ENCODE data around the gene XYLT2. TPM values are rescaled to one million over a fixed set of nuclear protein-coding genes. Genes with fewer than 3 reads are reported as not detected.

The XYLT2 gene
- total RNA-seq, 3 donors from 2014 or later: 13.6 to 27.5 (median 24.4) TPM

DNA sequence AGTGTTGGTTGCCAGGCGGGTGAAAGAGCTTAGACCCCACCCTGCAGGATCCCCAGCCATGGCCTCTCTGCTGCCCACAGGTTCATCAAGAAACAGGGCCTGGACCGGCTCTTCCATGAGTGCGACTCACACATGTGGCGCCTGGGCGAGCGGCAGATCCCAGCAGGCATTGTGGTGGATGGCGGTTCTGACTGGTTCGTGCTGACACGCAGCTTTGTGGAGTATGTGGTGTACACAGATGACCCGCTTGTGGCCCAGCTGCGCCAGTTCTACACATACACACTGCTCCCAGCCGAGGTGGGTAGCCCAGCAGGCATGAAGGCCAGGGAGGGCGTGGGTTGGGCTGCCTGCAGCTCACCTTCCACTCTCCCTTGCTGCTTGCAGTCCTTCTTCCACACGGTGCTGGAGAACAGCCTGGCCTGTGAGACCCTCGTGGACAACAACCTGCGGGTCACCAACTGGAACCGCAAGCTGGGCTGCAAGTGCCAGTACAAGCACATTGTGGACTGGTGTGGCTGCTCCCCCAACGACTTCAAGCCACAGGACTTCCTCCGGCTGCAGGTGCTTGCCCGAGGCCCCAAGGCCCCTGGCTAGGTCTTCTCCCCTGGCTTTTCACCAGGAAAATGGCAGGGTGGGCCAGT, 9.9 kb downstream of the XYLT2 start:
- H3K27ac ChIP-seq: no peak overlapping the region
- peaks cover 5% of the 10 kb centered on the region for H3K36me3 ChIP-seq
- no peaks in the 10 kb centered on the region for H3K9me3 ChIP-seq
- DNase-seq (ENCODE audit: low spot score in 2 of 2): no peak
- no peaks in the 10 kb centered on the region for H3K27me3 ChIP-seq
- intact Hi-C loops (cut with DNase I; ENCODE audit: low total_unique reads): no loop called here
- TF ChIP-seq, protein P1, sequence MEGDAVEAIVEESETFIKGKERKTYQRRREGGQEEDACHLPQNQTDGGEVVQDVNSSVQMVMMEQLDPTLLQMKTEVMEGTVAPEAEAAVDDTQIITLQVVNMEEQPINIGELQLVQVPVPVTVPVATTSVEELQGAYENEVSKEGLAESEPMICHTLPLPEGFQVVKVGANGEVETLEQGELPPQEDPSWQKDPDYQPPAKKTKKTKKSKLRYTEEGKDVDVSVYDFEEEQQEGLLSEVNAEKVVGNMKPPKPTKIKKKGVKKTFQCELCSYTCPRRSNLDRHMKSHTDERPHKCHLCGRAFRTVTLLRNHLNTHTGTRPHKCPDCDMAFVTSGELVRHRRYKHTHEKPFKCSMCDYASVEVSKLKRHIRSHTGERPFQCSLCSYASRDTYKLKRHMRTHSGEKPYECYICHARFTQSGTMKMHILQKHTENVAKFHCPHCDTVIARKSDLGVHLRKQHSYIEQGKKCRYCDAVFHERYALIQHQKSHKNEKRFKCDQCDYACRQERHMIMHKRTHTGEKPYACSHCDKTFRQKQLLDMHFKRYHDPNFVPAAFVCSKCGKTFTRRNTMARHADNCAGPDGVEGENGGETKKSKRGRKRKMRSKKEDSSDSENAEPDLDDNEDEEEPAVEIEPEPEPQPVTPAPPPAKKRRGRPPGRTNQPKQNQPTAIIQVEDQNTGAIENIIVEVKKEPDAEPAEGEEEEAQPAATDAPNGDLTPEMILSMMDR (IDR thresholded peaks at IDR 0.05): no peak
- TF ChIP-seq POLR2A (IDR thresholded peaks at IDR 0.05) (no peak), POLR2AphosphoS5 (IDR thresholded peaks at IDR 0.05) (no peak)
- H3K4me1 ChIP-seq: no peaks in the 10 kb centered on the region
- no peak overlapping the region for H3K4me3 ChIP-seq

DNA sequence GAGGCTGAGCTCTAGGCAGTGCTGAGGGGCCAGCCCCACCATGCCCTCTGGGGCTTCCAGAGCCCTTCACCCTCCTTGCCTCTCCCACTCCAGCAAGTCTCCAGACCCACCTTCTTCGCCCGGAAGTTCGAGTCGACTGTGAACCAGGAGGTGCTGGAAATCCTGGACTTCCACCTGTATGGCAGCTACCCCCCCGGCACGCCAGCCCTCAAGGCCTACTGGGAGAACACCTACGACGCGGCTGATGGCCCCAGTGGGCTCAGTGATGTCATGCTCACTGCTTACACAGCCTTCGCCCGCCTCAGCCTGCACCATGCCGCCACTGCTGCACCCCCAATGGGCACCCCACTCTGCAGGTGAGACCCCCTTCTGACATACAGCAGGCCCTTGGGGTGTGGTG, 10.5 kb downstream of the XYLT2 start:
- Histone ChIP-seq H3K27me3 (no peaks in the 10 kb centered on the region), H3K4me1 (no peaks in the 10 kb centered on the region), H3K36me3 (peaks cover 5% of the 10 kb centered on the region), H3K4me3 (no peak overlapping the region), H3K9me3 (no peaks in the 10 kb centered on the region), H3K27ac (no peak overlapping the region)
- no peak for DNase-seq (ENCODE audit: low spot score in 2 of 2)
- intact Hi-C loops (cut with DNase I; ENCODE audit: low total_unique reads): no loop called here
- TF ChIP-seq POLR2A (IDR thresholded peaks at IDR 0.05) (no peak), POLR2AphosphoS5 (IDR thresholded peaks at IDR 0.05) (no peak)
- TF ChIP-seq, protein P1 (IDR thresholded peaks at IDR 0.05): no peak

DNA sequence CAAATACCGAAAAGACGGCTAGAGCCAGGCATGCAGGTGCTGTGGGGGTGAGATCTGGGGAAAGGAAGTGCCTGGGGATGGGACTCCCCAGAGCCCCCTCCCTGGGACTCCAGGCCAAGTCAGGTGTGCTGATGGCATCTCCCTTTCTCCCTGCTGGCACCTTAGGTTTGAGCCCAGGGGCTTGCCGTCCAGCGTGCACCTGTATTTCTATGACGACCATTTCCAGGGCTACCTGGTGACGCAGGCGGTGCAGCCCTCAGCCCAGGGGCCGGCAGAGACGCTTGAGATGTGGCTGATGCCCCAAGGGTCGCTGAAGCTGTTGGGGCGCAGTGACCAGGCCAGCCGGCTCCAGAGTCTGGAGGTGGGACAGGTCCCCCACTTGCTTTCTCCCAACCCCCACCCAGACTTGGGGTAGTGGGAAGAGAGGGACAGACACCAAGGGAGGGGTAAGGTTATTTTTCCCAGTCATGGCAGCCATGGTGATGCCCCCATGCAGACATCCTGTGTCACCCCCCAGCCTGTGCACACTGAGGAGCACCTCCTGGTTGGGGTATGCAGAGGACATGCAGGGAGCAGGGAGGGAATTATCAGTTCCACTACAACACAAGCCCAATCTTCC, 11.1 kb downstream of the XYLT2 start:
- no peaks in the 10 kb centered on the region for H3K4me1 ChIP-seq
- H3K9me3 ChIP-seq: no peaks in the 10 kb centered on the region
- H3K27ac ChIP-seq: no peak overlapping the region
- H3K4me3 ChIP-seq: no peak overlapping the region
- intact Hi-C loops (cut with DNase I; ENCODE audit: low total_unique reads): no loop called here
- TF ChIP-seq, protein P1 (IDR thresholded peaks at IDR 0.05): no peak
- H3K36me3 ChIP-seq: peaks cover 5% of the 10 kb centered on the region
- no peak for DNase-seq (ENCODE audit: low spot score in 2 of 2)
- H3K27me3 ChIP-seq: no peaks in the 10 kb centered on the region

DNA sequence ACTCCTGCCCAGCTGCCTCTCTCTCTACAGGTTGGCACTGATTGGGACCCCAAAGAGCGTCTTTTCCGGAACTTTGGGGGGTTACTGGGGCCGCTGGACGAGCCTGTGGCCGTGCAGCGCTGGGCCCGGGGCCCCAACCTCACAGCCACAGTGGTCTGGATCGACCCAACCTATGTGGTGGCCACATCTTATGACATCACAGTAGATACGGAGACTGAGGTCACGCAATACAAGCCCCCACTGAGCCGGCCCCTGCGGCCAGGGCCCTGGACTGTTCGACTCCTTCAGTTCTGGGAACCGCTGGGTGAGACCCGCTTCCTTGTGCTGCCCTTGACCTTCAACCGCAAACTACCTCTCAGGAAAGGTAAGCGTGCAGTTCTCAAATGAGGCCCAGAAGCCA, 12.3 kb downstream of the XYLT2 start:
- intact Hi-C loops (cut with DNase I; ENCODE audit: low total_unique reads): no loop called here
- TF ChIP-seq POLR2AphosphoS5 (IDR thresholded peaks at IDR 0.05): no peak
- no peak for TF ChIP-seq POLR2A (IDR thresholded peaks at IDR 0.05)
- TF ChIP-seq, protein P1 (IDR thresholded peaks at IDR 0.05): no peak
- no peak for DNase-seq (ENCODE audit: low spot score in 2 of 2)
- H3K4me3 ChIP-seq: no peak overlapping the region
- no peaks in the 10 kb centered on the region for H3K4me1 ChIP-seq
- no peaks in the 10 kb centered on the region for H3K27me3 ChIP-seq
- no peak overlapping the region for H3K27ac ChIP-seq
- H3K9me3 ChIP-seq: no peaks in the 10 kb centered on the region
- H3K36me3 ChIP-seq: peaks cover 5% of the 10 kb centered on the region

DNA sequence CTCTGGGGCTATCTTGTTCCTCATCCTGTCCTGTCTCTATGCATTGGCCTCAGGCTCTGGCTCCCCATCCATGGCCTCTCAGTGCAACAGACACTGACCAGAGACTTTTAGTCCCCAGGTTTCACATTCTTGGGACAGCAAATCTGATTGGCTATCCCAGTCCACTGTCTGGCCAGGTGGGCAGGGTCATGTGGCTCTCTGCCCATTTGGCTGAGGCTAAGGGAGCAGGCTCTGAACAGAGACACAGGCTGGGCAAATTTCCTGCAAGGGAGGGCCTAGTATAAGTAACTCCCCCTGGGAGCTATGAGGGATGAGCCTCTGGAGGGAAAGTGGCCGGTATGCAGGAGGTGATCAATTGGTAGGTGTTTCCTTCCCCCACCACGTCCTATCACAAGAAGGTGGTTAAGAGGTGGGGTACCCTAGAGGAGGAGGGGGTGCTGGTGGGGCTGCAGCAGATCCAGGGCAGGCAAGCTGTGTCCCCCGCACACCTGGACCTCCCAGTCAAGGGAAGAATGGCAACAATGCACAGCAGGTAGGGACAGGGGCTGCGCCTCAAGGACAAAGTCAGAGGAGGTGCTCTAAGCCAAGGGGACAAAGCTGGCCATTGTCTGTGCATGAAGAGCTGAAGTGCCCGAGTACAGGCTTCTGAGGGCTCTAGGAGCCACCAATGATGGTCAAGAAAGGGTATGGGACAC, 13.2 kb downstream of the XYLT2 start:
- no peak for DNase-seq (ENCODE audit: low spot score in 2 of 2)
- intact Hi-C loops (cut with DNase I; ENCODE audit: low total_unique reads): no loop called here
- no peaks in the 10 kb centered on the region for H3K9me3 ChIP-seq
- no peaks in the 10 kb centered on the region for H3K4me1 ChIP-seq
- H3K36me3 ChIP-seq: peaks cover 5% of the 10 kb centered on the region
- H3K27ac ChIP-seq: no peak overlapping the region
- TF ChIP-seq POLR2A (IDR thresholded peaks at IDR 0.05): no peak
- TF ChIP-seq POLR2AphosphoS5 (IDR thresholded peaks at IDR 0.05): no peak
- TF ChIP-seq, protein P1 (IDR thresholded peaks at IDR 0.05): no peak
- H3K4me3 ChIP-seq: no peak overlapping the region
- no peaks in the 10 kb centered on the region for H3K27me3 ChIP-seq

Data from breast epithelium (tissue), 4 donors.